Ovary (tissue), 3 donors: ENCODE measurements around the gene CTNNA3.

Experiments used
- CTCF ChIP-seq, 3 donors: fragments of 450-650 bp in 2 of 3; fragments of 200-600 bp in 1 of 3; IDR thresholded peaks; one replicate each; pipeline versions ENCODE4 v1.5.1 to v1.8.0; 2016 to 2022; ENCODE audit warnings: antibody characterized with exemption in 3 of 3, mild to moderate bottlenecking in 1 of 3
- EP300 ChIP-seq: sonication (generic); formaldehyde crosslinking; IDR thresholded peaks from one replicate; pipeline ENCODE4 v1.6.1; 2017; ENCODE audit warnings: antibody characterized with exemption
- POLR2A ChIP-seq: fragments of 450-650 bp; IDR thresholded peaks from one replicate; pipeline ENCODE4 v1.6.1; 2017; ENCODE audit warnings: antibody characterized with exemption, mild to moderate bottlenecking, moderate library complexity
- donor health status: DM: no; HTN: no; CAD: no.

- TF ChIP-seq CTCF (IDR thresholded peaks at IDR 0.05), result no peak
- TF ChIP-seq POLR2A, result no peak
- no peak for TF ChIP-seq EP300
These were observed 949.3 kb downstream of the CTNNA3 start for GRCh38 chr10:66746711-66747110.
